Measurements from ENCODE around the gene WDFY2. TPM values are rescaled to one million over a fixed set of nuclear protein-coding genes. Genes with fewer than 3 reads are reported as not detected.

The WDFY2 gene
- total and polyA plus RNA-seq, 12 donors: 2.4 to 7.5 (median 5.5) TPM

GRCh38 chr13:51618626-51619025 is 34.4 kb downstream of the WDFY2 start:
- ATAC-seq: peak in 7 of 8 donors; percentile 46 to 82 (median 72)
- WGBS, 2 donors: 54 to 75% methylated on average over 1 of the region's 1 CpG

DNA sequence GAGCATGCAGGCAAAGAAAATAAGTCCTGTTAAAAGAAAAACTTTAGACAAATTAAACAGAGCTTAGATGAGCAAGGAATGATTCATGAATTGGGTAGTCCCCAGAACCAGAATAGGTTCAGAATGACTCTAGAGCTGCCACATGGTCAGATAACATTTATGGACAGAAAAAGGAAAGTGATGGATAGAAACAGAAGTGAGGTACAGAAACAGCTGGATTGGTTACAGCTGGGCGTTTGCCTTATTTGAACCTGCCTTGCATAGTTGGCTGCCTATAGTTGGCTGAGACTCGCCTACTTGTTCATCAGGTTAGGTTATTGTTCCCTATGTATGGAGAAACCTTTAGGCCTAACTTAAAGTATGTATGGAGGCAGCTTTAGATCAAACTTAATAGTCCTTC is 35.4 kb downstream of the WDFY2 start:
- Histone ChIP-seq H3K27me3 (no peaks in the 10 kb centered on the region), H3K36me3 (no peaks in the 10 kb centered on the region), H3K4me3 (no peak overlapping the region), H3K9me3 (no peaks in the 10 kb centered on the region), H3K4me1 (peaks cover 4 to 69% (median 49%) of the 10 kb centered on the region in 9 donors), H3K27ac (peak overlapping the region in 8 of 10 donors; percentile 25 to 71 (median 62))
- intact Hi-C loops (cut with DNase I): loop anchor here in 1 of 10 donors (10.0 kb wide), 1 partner anchor 105 kb away; no protein-coding TSS in a partner anchor
- ATAC-seq (peak in 5 of 8 donors; percentile 38 to 50 (median 44)), DNase-seq (no peak)
- no peak for TF ChIP-seq CTCF (IDR thresholded peaks at IDR 0.05)
- 67 to 74% methylated on average over 2 of the region's 2 CpGs for WGBS, 2 donors

More at GRCh38 chr13:51618626-51619025, 34.4 kb downstream of the WDFY2 start:
- H3K4me3 ChIP-seq: no peak overlapping the region
- H3K9me3 ChIP-seq: no peaks in the 10 kb centered on the region
- H3K4me1 ChIP-seq: peaks cover 4 to 69% (median 54%) of the 10 kb centered on the region in 9 donors
- peak overlapping the region in 7 of 10 donors; percentile 24 to 71 (median 61) for H3K27ac ChIP-seq
- intact Hi-C loops (cut with DNase I): loop anchor here in 1 of 10 donors (10.0 kb wide), 1 partner anchor 106 kb away; no protein-coding TSS in a partner anchor
- H3K36me3 ChIP-seq: no peaks in the 10 kb centered on the region
- TF ChIP-seq CTCF (IDR thresholded peaks at IDR 0.05): no peak
- no peak for DNase-seq
- H3K27me3 ChIP-seq: no peaks in the 10 kb centered on the region

- Histone ChIP-seq H3K4me1 (peaks cover 4 to 73% (median 50%) of the 10 kb centered on the region in 9 donors), H3K27me3 (no peaks in the 10 kb centered on the region), H3K36me3 (no peaks in the 10 kb centered on the region), H3K4me3 (no peak overlapping the region), H3K27ac (peak overlapping the region in 8 of 10 donors; percentile 25 to 71 (median 62)), H3K9me3 (no peaks in the 10 kb centered on the region)
- no peak for TF ChIP-seq CTCF (IDR thresholded peaks at IDR 0.05)
- intact Hi-C loops (cut with DNase I): no loop called here
- 49 to 51% methylated on average over 11 of the region's 11 CpGs for WGBS, 2 donors
- peak; percentile 29 to 33 for DNase-seq
- peak; percentile 53 to 68 (median 58) for ATAC-seq
Observed at GRCh38 chr13:51620165-51620983, 36.1 kb downstream of the WDFY2 start.

GRCh38 chr13:51621602-51622001 is 37.3 kb downstream of the WDFY2 start:
- no peak overlapping the region for H3K4me3 ChIP-seq
- H3K9me3 ChIP-seq: no peaks in the 10 kb centered on the region
- peak overlapping the region in 1 of 10 donors; percentile 71 for H3K27ac ChIP-seq
- intact Hi-C loops (cut with DNase I): no loop called here
- DNase-seq: no peak
- WGBS, 2 donors: 85 to 86% methylated on average over 2 of the region's 2 CpGs
- ATAC-seq: no peak
- no peaks in the 10 kb centered on the region for H3K27me3 ChIP-seq
- no peak for TF ChIP-seq CTCF (IDR thresholded peaks at IDR 0.05)
- H3K36me3 ChIP-seq: no peaks in the 10 kb centered on the region
- H3K4me1 ChIP-seq: peaks cover 4 to 85% (median 58%) of the 10 kb centered on the region in 9 donors
